Endothelial cell of umbilical vein (primary cell): ENCODE data around the gene NIN. TPM values are rescaled to one million over a fixed set of nuclear protein-coding genes. Genes with fewer than 3 reads are reported as not detected.

Source experiments
- BruUV-seq: library from RNA; stranded (reverse); fragments of 400-500 nt; replicated peaks from 2 replicates; lab custom pipeline; 2021; lab: Mats Ljungman, UMichigan
- CTCF ChIA-PET: fragments of 300-600, 350-600 bp; sonication (Branson Sonifier 250); formaldehyde crosslinking; loops from one replicate; lab custom pipeline; 2021; ENCODE audit warnings: antibody characterized with exemption, inconsistent platforms; lab: Charles Lee
- POLR2A ChIA-PET: fragments of 300-600, 350-600 bp; sonication (Branson Sonifier 250); formaldehyde crosslinking; loops from one replicate; lab custom pipeline; 2021; ENCODE audit warnings: antibody characterized with exemption, inconsistent platforms; lab: Charles Lee
- DNase-seq: peaks from one replicate; pipeline ENCODE4 v3.0.0-alpha.2; 2011; ENCODE audit warnings: low read depth, low spot score
- FAIRE-seq: peaks from 2 replicates; lab custom pipeline; 2011; peaks lifted over from hg19 to GRCh38; lab: Jason Lieb, UNC
- H2AFZ ChIP-seq: 2 replicates; pipeline ENCODE4 v1.6.0; 2012; ENCODE audit warnings: low read depth, low read length, control low read depth, inconsistent platforms
- H3K27ac ChIP-seq: 2 replicates; pipeline ENCODE4 v1.5.1; 2011; ENCODE audit warnings: low read depth, mild to moderate bottlenecking, control low read depth, low read length, moderate library complexity; ENCODE audit not compliant: insufficient read depth
- H3K27me3 ChIP-seq, 2 experiments: 2 replicates each; pipeline versions ENCODE4 v1.6.0 to v1.6.1; 2011; ENCODE audit warnings: low read length in 2 of 2, mixed read lengths in 1 of 2; ENCODE audit not compliant: control insufficient read depth in 2 of 2, insufficient read depth in 2 of 2
- H3K36me3 ChIP-seq, 2 experiments: 2 replicates in 1 of 2; 3 replicates in 1 of 2; pipeline ENCODE4 v1.5.1; 2011; ENCODE audit warnings: low read length in 2 of 2, mild to moderate bottlenecking in 1 of 2, moderate library complexity in 1 of 2; ENCODE audit not compliant: control insufficient read depth in 2 of 2, insufficient read depth in 2 of 2; ENCODE audit errors: extremely low read depth in 1 of 2
- H3K4me1 ChIP-seq: 3 replicates; pipeline ENCODE4 v1.5.1; 2011; ENCODE audit warnings: mild to moderate bottlenecking, low read length; ENCODE audit not compliant: control insufficient read depth, insufficient read depth; ENCODE audit errors: extremely low read depth
- H3K4me2 ChIP-seq: 2 replicates; pipeline ENCODE4 v1.6.1; 2011; ENCODE audit warnings: low read length, control low read depth, mixed read lengths; ENCODE audit not compliant: insufficient read depth
- H3K4me3 ChIP-seq, 3 experiments: fragments of 200-600 bp in 1 of 3; sonication (generic), shearing (Covaris generic) in 1 of 3; replicated peaks in 1 of 3; 2 replicates each; pipeline ENCODE4 v1.5.1; 2011 to 2016; ENCODE audit warnings: control low read depth in 3 of 3, low read length in 3 of 3, mild to moderate bottlenecking in 2 of 3, inconsistent platforms in 1 of 3, low read depth in 1 of 3, moderate library complexity in 1 of 3; ENCODE audit not compliant: insufficient read depth in 1 of 3
- H3K79me2 ChIP-seq: 2 replicates; pipeline ENCODE4 v1.6.0; 2012; ENCODE audit warnings: low read length, inconsistent platforms; ENCODE audit not compliant: control insufficient read depth, insufficient read depth
- H3K9ac ChIP-seq: replicated peaks from 2 replicates; pipeline ENCODE3; 2011; ENCODE audit warnings: low read length, control low read depth; ENCODE audit not compliant: insufficient read depth; ENCODE audit errors: extremely low read depth
- H3K9me1 ChIP-seq: replicated peaks from 3 replicates; pipeline ENCODE4 v1.6.0; 2011; ENCODE audit warnings: mild to moderate bottlenecking, low read length; ENCODE audit not compliant: control insufficient read depth, insufficient read depth; ENCODE audit errors: extremely low read depth
- H3K9me3 ChIP-seq: replicated peaks from 2 replicates; pipeline ENCODE4 v1.5.1; 2012; ENCODE audit warnings: low read length, inconsistent platforms; ENCODE audit not compliant: control insufficient read depth, insufficient read depth
- H4K20me1 ChIP-seq: replicated peaks from 2 replicates; pipeline ENCODE3; 2011; ENCODE audit warnings: mild to moderate bottlenecking, low read length; ENCODE audit not compliant: control insufficient read depth, insufficient read depth; ENCODE audit errors: extremely low read depth
- EZH2 ChIP-seq: IDR thresholded peaks from 2 replicates; pipeline ENCODE4 v1.6.1; 2012; ENCODE audit warnings: borderline replicate concordance, low read depth, mild to moderate bottlenecking, moderate library complexity, low read length, inconsistent platforms; ENCODE audit not compliant: severe bottlenecking
- FOS ChIP-seq: IDR thresholded peaks from 2 replicates; pipeline ENCODE4 v1.6.1; 2011; ENCODE audit warnings: mild to moderate bottlenecking, low read length, moderate library complexity, borderline replicate concordance; ENCODE audit not compliant: insufficient read depth
- GATA2 ChIP-seq: IDR thresholded peaks from 2 replicates; pipeline ENCODE4 v1.7.0; 2011; ENCODE audit warnings: low read depth, mild to moderate bottlenecking, moderate library complexity, mixed read lengths, low read length; ENCODE audit not compliant: insufficient read length, insufficient read depth
- JUN ChIP-seq: IDR thresholded peaks from 2 replicates; pipeline ENCODE4 v1.6.1; 2011; ENCODE audit warnings: borderline replicate concordance, low read depth; ENCODE audit not compliant: insufficient read length, insufficient read depth
- MYC ChIP-seq: IDR thresholded peaks from one replicate; pipeline ENCODE4 v1.6.1; 2011; ENCODE audit warnings: mild to moderate bottlenecking, low read depth, low read length
- POLR2A ChIP-seq: IDR thresholded peaks from 2 replicates; pipeline ENCODE4 v1.6.1; 2012; ENCODE audit warnings: low read depth, mild to moderate bottlenecking, control low read depth, low read length
- POLR2AphosphoS5 ChIP-seq: IDR thresholded peaks from 2 replicates; pipeline ENCODE4 v1.6.1; 2012; ENCODE audit warnings: low read depth, mild to moderate bottlenecking, control low read depth, low read length, moderate library complexity; ENCODE audit not compliant: insufficient read depth
- dilution Hi-C: fragments of 300-500 bp; cut with MboI; formaldehyde crosslinking; loops from one replicate; pipeline ENCODE4 v1.15.0; 2019; ENCODE audit warnings: low sequenced_read_pairs; ENCODE audit not compliant: extremely low pct_ligation_motif_present
- intact Hi-C: fragments of 100-400 bp; cut with micrococcal nuclease; formaldehyde crosslinking; loops from one replicate; pipeline ENCODE4 v1.10.0; 2022
- polyA plus RNA-seq, 4 experiments: library from polyadenylated mRNA; depleted of rRNA in 3 of 4; stranded (reverse) in 3 of 4; unstranded in 1 of 4; fragments of >200 nt; gene quantifications; 2 replicates each; pipeline versions ENCODE4 v1.2.1 to v1.2.3, GENCODE V29; 2011 to 2012; ENCODE audit warnings: missing spikeins in 1 of 4
- total RNA-seq: library from RNA; stranded (reverse); gene quantifications from 2 replicates; pipeline ENCODE4 v1.2.3, GENCODE V29; 2021
- TF ChIP-seq, protein P1 (sequence below), 2 donors: IDR thresholded peaks; 1 replicate in 1 of 2; 2 replicates in 1 of 2; pipeline ENCODE4 v1.5.1; 2011; ENCODE audit warnings: low read length in 2 of 2, mild to moderate bottlenecking in 2 of 2, moderate library complexity in 2 of 2, control low read depth in 1 of 2, inconsistent platforms in 1 of 2, low read depth in 1 of 2; ENCODE audit not compliant: insufficient read depth in 1 of 2; ENCODE audit errors: extremely low read depth in 1 of 2
- TF ChIP-seq, protein P2 (sequence below): IDR thresholded peaks from 2 replicates; pipeline ENCODE4 v1.6.1; 2011; ENCODE audit not compliant: insufficient read depth, insufficient read length

NIN gene
- total and polyA plus RNA-seq, 2 donors (not counting 3 experiments of a cell fraction or from before 2014, with no cell fraction given): 7.1 to 76.3 TPM

DNA sequence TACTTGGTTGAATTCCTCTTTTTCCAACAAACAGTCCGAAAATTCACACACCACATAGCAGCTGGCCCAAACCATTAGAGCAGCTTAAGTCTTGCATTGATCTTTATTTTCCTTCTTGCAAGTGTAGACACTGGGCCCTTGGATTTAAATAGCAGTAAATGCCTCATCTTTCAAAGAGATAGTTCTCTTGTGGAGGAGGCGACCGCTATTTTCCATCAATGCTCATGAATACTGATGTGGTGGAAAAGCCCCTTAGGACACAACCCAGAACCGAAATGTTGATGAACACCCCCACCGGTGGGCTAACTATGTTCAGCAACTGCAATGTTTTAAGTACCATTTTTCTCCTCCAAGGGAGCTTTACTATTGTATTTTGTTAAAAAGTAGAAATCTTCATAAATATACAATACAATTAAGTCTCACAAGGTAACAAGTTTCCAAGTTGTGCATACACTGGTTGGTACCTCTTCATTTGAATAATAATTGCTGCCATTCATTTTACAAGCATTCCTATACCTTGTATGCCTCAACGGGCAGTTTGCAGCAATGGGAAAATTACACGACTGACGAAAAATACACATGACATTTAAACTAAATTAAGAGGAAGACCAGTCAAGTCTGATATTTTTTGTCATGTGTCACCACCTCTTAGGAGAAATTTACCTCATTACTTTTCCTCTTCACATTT lies 18.0 kb downstream of the NIN start:
- no TSS peak for BruUV-seq
- Histone ChIP-seq H2AFZ (no peak overlapping the region), H3K9me1 (no peaks in the 10 kb centered on the region), H3K27ac (no peak overlapping the region), H3K27me3 (no peaks in the 10 kb centered on the region), H3K9ac (no peak overlapping the region), H3K79me2 (peaks cover 57% of the 10 kb centered on the region), H4K20me1 (no peaks in the 10 kb centered on the region), H3K4me2 (no peak overlapping the region), H3K36me3 (no peaks in the 10 kb centered on the region), H3K4me1 (peaks cover 11% of the 10 kb centered on the region), H3K9me3 (no peaks in the 10 kb centered on the region), H3K4me3 (no peak overlapping the region)
- CTCF ChIA-PET: interaction anchor here (1.4 to 2.4 kb wide), 3 partner anchors 10 to 47 kb away, joined by 4 to 11 read pairs (median 4); no protein-coding TSS in a partner anchor
- no peak for DNase-seq
- dilution Hi-C loops: no loop called here
- no peak for FAIRE-seq
- POLR2A ChIA-PET: interaction anchor here (0.5 kb wide), 1 partner anchor 13 kb away, joined by 4 read pairs; no protein-coding TSS in a partner anchor
- TF ChIP-seq MYC (no peak), JUN (no peak), POLR2AphosphoS5 (no peak), FOS (no peak), GATA2 (no peak), POLR2A (no peak), EZH2 (no peak)
- TF ChIP-seq, protein P1, sequence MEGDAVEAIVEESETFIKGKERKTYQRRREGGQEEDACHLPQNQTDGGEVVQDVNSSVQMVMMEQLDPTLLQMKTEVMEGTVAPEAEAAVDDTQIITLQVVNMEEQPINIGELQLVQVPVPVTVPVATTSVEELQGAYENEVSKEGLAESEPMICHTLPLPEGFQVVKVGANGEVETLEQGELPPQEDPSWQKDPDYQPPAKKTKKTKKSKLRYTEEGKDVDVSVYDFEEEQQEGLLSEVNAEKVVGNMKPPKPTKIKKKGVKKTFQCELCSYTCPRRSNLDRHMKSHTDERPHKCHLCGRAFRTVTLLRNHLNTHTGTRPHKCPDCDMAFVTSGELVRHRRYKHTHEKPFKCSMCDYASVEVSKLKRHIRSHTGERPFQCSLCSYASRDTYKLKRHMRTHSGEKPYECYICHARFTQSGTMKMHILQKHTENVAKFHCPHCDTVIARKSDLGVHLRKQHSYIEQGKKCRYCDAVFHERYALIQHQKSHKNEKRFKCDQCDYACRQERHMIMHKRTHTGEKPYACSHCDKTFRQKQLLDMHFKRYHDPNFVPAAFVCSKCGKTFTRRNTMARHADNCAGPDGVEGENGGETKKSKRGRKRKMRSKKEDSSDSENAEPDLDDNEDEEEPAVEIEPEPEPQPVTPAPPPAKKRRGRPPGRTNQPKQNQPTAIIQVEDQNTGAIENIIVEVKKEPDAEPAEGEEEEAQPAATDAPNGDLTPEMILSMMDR (IDR thresholded peaks at IDR 0.05; ENCODE audit: extremely low read depth in 1 of 2, insufficient read depth in 1 of 2, low read depth in 1 of 2, low read length in 2 of 2): no peak
- TF ChIP-seq, protein P2, sequence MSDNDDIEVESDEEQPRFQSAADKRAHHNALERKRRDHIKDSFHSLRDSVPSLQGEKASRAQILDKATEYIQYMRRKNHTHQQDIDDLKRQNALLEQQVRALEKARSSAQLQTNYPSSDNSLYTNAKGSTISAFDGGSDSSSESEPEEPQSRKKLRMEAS: no peak
- intact Hi-C loops: no loop called here
